ENCODE measurements around the gene CALML3. TPM values are rescaled to one million over a fixed set of nuclear protein-coding genes. Genes with fewer than 3 reads are reported as not detected.
"Not testable (repeated sequence)": the region's sequence is repeated elsewhere in the genome, so short reads cannot be mapped to it uniquely, and the experiment has no call there.

The CALML3 gene
- total RNA-seq: not detected in 3 replicates
- long read RNA-seq: 0 reads

DNA sequence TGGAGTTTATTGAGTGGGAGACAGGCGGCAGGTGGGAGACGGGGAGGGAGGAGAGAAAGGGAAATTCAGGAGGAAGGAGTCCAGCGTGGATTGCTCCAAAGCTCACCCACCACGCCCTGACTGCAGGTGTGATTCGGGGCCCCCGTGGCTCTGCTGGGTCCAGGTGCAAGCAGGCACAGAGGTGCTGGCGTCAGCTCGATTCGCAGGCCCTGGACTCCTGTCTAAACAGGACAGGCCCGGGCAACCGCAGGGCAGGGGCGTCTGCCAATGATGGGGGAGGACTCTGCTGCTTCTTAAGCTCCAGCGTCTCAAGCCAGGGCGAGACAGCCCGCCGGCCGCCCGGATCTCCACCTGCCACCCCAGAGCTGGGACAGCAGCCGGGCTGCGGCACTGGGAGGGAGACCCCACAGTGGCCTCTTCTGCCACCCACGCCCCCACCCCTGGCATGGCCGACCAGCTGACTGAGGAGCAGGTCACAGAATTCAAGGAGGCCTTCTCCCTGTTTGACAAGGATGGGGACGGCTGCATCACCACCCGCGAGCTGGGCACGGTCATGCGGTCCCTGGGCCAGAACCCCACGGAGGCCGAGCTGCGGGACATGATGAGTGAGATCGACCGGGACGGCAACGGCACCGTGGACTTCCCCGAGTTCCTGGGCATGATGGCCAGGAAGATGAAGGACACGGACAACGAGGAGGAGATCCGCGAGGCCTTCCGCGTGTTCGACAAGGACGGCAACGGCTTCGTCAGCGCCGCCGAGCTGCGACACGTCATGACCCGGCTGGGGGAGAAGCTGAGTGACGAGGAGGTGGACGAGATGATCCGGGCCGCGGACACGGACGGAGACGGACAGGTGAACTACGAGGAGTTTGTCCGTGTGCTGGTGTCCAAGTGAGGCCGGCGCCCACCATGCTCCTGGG is at the start of gene CALML3:
Gene CALML3 (plus strand): TSS at position 321 of the 920 bp plus-strand sequence. CDS start 125 bp downstream, at position 446.
- Mint-ChIP-seq H3K27ac (ENCODE audit: unreplicated experiment) (no peak within 1 kb of the TSS), H3K4me3 (ENCODE audit: unreplicated experiment) (no peak within 1 kb of the TSS), H3K36me3 (ENCODE audit: low read depth) (no peaks in the 10 kb centered on the region), H3K9me3 (ENCODE audit: low read depth) (no peaks in the 10 kb centered on the region), H3K4me1 (ENCODE audit: low read depth) (no peaks in the 10 kb centered on the region), H3K27me3 (ENCODE audit: low read depth) (no peaks in the 10 kb centered on the region)
- DNase-seq (ENCODE audit: low spot score): peak; percentile 93
- no peak for TF ChIP-seq CTCF (IDR thresholded peaks at IDR 0.05)

DNA sequence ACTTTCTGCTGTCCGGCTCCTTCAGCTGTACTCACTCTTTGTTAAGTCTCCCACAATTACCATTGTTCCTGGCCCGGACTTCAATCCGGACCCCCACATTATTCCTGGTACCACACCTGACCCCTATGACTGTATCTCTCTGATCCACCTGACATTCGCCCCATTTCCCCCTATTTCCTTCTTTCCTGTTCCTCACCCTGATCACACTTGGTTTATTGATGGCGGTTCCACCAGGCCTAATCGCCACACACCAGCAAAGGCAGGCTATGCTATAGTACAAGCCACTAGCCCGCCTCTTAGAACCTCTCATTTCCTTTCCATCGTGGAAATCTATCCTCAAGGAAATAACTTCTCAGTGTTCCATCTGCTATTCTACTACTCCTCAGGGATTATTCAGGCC is 49.7 kb upstream of the CALML3 start:
- not testable (repeated sequence) for H3K36me3 Mint-ChIP-seq (ENCODE audit: low read depth); H3K9me3 Mint-ChIP-seq (ENCODE audit: low read depth); H3K27me3 Mint-ChIP-seq (ENCODE audit: low read depth); H3K4me1 Mint-ChIP-seq (ENCODE audit: low read depth); H3K4me3 Mint-ChIP-seq (ENCODE audit: unreplicated experiment); DNase-seq (ENCODE audit: low spot score); H3K27ac Mint-ChIP-seq (ENCODE audit: unreplicated experiment)

GRCh38 chr10:5475974-5476807 is 48.6 kb upstream of the CALML3 start:
- not testable (repeated sequence) for H3K27ac Mint-ChIP-seq (ENCODE audit: unreplicated experiment); H3K4me3 Mint-ChIP-seq (ENCODE audit: unreplicated experiment); H3K4me1 Mint-ChIP-seq (ENCODE audit: low read depth); DNase-seq (ENCODE audit: low spot score); H3K9me3 Mint-ChIP-seq (ENCODE audit: low read depth); H3K27me3 Mint-ChIP-seq (ENCODE audit: low read depth); H3K36me3 Mint-ChIP-seq (ENCODE audit: low read depth)

GRCh38 chr10:5476918-5477525 is 47.7 kb upstream of the CALML3 start:
- H3K27ac Mint-ChIP-seq (ENCODE audit: unreplicated experiment): no peak overlapping the region
- H3K4me3 Mint-ChIP-seq (ENCODE audit: unreplicated experiment): no peak overlapping the region
- no peaks in the 10 kb centered on the region for H3K4me1 Mint-ChIP-seq (ENCODE audit: low read depth)
- no peak for TF ChIP-seq CTCF (IDR thresholded peaks at IDR 0.05)
- no peaks in the 10 kb centered on the region for H3K36me3 Mint-ChIP-seq (ENCODE audit: low read depth)
- H3K27me3 Mint-ChIP-seq (ENCODE audit: low read depth): no peaks in the 10 kb centered on the region
- no peaks in the 10 kb centered on the region for H3K9me3 Mint-ChIP-seq (ENCODE audit: low read depth)
- no peak for DNase-seq (ENCODE audit: low spot score)

DNA sequence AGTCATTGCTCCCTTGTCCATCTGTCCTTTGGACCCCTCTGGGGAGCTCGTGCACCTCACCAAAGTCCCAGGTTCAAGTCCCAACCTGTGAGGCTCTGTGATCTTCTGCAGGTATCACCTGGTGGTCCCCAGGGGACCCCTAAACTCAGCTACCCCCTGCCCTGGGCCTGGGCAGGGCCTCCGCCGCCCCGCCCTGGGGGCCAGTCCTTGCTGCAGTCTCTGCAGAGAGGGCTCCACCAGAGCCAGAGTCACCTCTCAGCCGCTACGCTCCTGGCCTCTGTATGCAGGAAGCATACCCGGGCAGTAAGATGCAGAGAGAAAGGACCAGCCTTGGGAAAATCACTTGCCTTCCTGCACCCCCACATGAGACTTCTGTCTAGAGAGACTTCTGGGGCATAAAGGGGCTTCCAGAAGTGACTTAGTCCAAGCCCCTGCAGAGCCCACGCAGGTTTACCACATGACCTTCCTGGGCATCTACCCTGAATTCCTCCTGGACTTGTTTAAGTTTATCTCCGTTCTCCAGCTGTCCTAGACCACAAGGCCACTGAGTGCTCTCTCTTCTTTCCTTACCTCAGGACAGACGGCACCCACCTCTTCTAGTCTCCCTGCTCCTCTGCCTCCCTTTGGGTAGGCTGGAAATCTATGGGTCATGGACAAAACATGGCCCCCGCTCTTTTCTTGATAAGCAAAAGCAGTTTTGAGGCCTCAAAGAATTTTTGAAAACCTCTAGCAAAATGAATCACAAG is 46.6 kb upstream of the CALML3 start:
- no peaks in the 10 kb centered on the region for H3K36me3 Mint-ChIP-seq (ENCODE audit: low read depth)
- H3K4me3 Mint-ChIP-seq (ENCODE audit: unreplicated experiment): no peak overlapping the region
- no peak for DNase-seq (ENCODE audit: low spot score)
- TF ChIP-seq CTCF (IDR thresholded peaks at IDR 0.05): no peak
- no peaks in the 10 kb centered on the region for H3K9me3 Mint-ChIP-seq (ENCODE audit: low read depth)
- no peaks in the 10 kb centered on the region for H3K4me1 Mint-ChIP-seq (ENCODE audit: low read depth)
- no peaks in the 10 kb centered on the region for H3K27me3 Mint-ChIP-seq (ENCODE audit: low read depth)
- H3K27ac Mint-ChIP-seq (ENCODE audit: unreplicated experiment): no peak overlapping the region
